Measurements from ENCODE around the gene GUCY2C.

GUCY2C gene

DNA sequence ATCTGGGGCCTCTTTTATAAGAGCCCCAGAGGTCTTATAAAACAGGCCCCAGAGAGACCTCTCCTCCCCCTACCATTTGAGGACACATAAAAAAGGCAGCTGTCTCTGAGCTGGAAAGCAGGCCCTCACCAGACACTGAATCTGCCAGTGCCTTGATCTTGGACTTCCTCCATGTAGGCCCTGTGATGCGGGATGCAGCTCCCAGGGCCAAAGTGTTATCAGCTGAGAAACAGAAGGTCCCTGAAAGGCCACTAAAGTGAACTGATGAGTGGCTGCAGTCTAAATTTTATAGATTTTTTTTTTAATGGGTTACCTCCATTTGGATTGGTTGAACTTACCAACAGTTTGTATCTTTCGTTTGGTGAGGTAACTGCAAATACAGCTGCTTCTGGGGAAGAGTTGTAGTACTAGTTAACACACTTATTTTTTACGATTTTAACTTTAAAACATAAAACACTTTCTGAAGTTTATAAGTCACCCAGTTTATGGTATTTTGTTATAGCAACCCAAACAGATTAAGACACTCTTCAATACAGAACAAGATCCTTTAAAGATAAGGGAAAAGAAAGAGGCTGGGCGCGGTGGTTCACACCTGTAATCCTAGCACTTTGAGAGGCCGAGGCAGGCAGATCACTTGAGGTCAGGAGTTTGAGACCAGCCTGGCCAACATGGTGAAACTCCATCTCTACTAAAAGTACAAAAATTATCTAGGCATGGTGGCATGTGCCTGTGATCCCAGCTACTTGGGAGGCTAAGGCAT lies 5.6 kb upstream of the GUCY2C start:
- H3K4me3 ChIP-seq (ENCODE audit: low read depth, low read length), result no peak overlapping the region
- no peaks in the 10 kb centered on the region for H3K27me3 ChIP-seq (ENCODE audit: insufficient read depth, low read depth, severe bottlenecking)
- DNase-seq, result no peak
- no peak overlapping the region for H3K27ac ChIP-seq
- no peaks in the 10 kb centered on the region for H3K9me3 ChIP-seq (ENCODE audit: severe bottlenecking)
- no peaks in the 10 kb centered on the region for H3K36me3 ChIP-seq
- TF ChIP-seq, protein P1, sequence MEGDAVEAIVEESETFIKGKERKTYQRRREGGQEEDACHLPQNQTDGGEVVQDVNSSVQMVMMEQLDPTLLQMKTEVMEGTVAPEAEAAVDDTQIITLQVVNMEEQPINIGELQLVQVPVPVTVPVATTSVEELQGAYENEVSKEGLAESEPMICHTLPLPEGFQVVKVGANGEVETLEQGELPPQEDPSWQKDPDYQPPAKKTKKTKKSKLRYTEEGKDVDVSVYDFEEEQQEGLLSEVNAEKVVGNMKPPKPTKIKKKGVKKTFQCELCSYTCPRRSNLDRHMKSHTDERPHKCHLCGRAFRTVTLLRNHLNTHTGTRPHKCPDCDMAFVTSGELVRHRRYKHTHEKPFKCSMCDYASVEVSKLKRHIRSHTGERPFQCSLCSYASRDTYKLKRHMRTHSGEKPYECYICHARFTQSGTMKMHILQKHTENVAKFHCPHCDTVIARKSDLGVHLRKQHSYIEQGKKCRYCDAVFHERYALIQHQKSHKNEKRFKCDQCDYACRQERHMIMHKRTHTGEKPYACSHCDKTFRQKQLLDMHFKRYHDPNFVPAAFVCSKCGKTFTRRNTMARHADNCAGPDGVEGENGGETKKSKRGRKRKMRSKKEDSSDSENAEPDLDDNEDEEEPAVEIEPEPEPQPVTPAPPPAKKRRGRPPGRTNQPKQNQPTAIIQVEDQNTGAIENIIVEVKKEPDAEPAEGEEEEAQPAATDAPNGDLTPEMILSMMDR (IDR thresholded peaks at IDR 0.05; ENCODE audit: low read depth, low read length), result no peak

DNA sequence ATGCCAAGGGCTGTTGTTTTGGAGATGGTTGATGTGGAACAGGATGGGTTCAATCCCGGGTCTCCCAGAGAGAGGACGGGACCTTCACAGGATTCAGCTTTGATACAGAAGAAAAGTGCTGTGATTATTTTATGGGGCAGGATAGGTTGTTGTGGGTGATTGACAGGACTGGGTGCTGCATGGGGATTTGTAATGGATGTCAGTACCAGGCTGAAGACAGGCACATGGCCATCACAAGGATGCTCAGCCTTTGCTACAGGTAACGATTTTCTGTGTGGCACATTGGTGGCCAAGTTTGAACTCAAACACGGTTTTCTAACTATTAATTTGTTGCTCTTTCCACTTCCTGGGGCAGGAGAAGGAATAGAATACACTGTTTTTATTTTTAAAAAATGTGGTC lies 4.5 kb upstream of the GUCY2C start:
- no peak for DNase-seq
- Histone ChIP-seq H3K4me3 (ENCODE audit: low read depth, low read length) (no peak overlapping the region), H3K27ac (no peak overlapping the region), H3K9me3 (ENCODE audit: severe bottlenecking) (no peaks in the 10 kb centered on the region), H3K36me3 (no peaks in the 10 kb centered on the region), H3K27me3 (ENCODE audit: insufficient read depth, low read depth, severe bottlenecking) (no peaks in the 10 kb centered on the region)
- TF ChIP-seq, protein P1 (IDR thresholded peaks at IDR 0.05; ENCODE audit: low read depth, low read length), result no peak

DNA sequence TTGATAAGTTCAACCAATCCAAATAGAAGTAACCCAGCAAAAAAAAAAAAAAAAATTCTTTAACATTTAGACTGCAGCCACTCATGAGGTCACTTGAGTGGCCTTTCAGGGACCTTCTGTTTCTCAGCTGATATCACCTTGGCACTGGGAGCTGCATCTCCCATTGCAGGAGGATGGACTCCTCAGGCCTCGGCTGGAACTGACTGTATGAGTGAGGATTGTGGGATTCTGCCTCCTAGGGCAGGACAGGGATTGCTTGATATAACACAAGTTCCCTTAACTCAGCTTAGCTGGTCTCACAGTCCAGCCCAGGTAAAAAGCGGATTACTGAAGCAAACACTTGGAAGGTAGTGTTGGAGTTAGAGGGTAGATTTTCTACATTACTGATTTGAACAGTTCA lies 3.5 kb upstream of the GUCY2C start:
- Histone ChIP-seq H3K27ac (no peak overlapping the region), H3K27me3 (ENCODE audit: insufficient read depth, low read depth, severe bottlenecking) (no peaks in the 10 kb centered on the region), H3K36me3 (no peaks in the 10 kb centered on the region), H3K4me3 (ENCODE audit: low read depth, low read length) (no peak overlapping the region), H3K9me3 (ENCODE audit: severe bottlenecking) (no peaks in the 10 kb centered on the region)
- TF ChIP-seq, protein P1 (IDR thresholded peaks at IDR 0.05; ENCODE audit: low read depth, low read length), result no peak
- no peak for DNase-seq

DNA sequence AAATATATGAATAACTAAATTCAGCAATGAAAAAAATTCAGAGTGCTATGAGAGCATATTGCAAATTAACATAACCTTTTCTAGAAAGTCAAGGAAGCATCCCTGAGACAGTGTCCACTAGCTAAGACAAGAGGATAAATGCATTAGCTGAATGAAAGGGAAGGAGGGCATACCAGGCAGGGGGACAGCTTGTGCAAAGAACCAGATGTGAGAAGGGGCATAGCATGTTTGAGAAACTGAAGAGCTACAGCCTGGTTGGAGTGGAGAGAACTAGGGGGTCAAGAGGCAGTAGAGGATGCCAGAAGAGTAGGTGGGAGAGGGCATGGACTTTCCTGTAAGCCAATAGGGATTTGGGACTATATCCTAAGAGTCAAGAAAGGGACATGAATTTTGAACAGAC lies 2.2 kb upstream of the GUCY2C start:
- no peaks in the 10 kb centered on the region for H3K36me3 ChIP-seq
- H3K27me3 ChIP-seq (ENCODE audit: insufficient read depth, low read depth, severe bottlenecking), result no peaks in the 10 kb centered on the region
- DNase-seq, result no peak
- H3K4me3 ChIP-seq (ENCODE audit: low read depth, low read length), result no peak overlapping the region
- H3K27ac ChIP-seq, result no peak overlapping the region
- TF ChIP-seq, protein P1 (IDR thresholded peaks at IDR 0.05; ENCODE audit: low read depth, low read length), result no peak
- no peaks in the 10 kb centered on the region for H3K9me3 ChIP-seq (ENCODE audit: severe bottlenecking)

DNA sequence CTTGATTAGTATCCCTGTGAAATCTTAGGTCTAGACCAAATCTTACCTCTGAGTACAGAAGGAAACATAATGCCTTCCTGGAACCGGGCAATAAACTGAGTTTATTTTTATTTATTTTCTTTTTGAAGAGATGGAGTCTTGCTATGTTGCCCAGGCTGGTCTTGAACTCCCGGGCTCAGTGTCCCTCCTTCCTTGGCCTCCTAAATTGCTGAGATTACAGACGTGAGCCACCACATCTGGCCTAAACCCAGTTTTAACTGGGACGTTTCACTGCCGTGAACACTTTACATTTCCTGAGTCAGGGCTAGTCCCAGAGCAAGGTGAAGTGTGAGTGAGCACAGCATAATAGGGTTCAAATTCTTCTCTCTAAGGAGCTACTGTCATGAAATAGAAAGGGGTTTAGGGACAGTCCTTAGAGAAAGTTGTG lies 671 bp downstream of the GUCY2C start:
- no peak overlapping the region for H3K4me3 ChIP-seq (ENCODE audit: low read depth, low read length)
- H3K27me3 ChIP-seq (ENCODE audit: insufficient read depth, low read depth, severe bottlenecking), result no peaks in the 10 kb centered on the region
- no peak overlapping the region for H3K27ac ChIP-seq
- TF ChIP-seq, protein P1 (IDR thresholded peaks at IDR 0.05; ENCODE audit: low read depth, low read length), result no peak
- DNase-seq, result no peak
- H3K36me3 ChIP-seq, result no peaks in the 10 kb centered on the region
- H3K9me3 ChIP-seq (ENCODE audit: severe bottlenecking), result no peaks in the 10 kb centered on the region

DNA sequence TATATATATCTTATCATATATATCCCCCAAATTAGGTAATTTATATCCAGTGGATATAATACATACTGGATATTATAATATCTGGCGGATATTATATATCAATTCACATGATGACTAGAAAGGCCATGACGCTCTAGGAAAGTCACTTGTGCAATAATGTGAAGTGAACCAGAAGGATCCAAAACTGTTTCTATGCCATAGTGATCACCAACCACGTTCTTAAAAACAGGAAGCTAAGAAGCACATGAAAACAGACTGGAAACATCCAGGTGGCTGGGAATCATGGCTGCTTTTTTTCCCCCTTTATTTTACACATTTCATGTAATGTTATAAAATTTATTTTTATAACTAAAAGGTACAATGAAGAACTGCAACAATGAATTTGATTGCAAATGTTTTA lies 1.4 kb downstream of the GUCY2C start:
- DNase-seq, result no peak
- Histone ChIP-seq H3K36me3 (no peaks in the 10 kb centered on the region), H3K27me3 (ENCODE audit: insufficient read depth, low read depth, severe bottlenecking) (no peaks in the 10 kb centered on the region), H3K4me3 (ENCODE audit: low read depth, low read length) (no peak overlapping the region), H3K9me3 (ENCODE audit: severe bottlenecking) (no peaks in the 10 kb centered on the region), H3K27ac (no peak overlapping the region)
- TF ChIP-seq, protein P1 (IDR thresholded peaks at IDR 0.05; ENCODE audit: low read depth, low read length), result no peak
